AG04449 (cell line): ENCODE measurements around the gene SYK.

Experiments
- CTCF ChIA-PET: fragments of 350-600 bp; formaldehyde crosslinking; extraction: SDS; loops from one replicate; lab custom pipeline; 2021; ENCODE audit warnings: antibody characterized with exemption; lab: Yijun Ruan, JAX
- POLR2A ChIA-PET: fragments of 400-600, 350-600 bp; formaldehyde crosslinking; extraction: SDS; loops from one replicate; lab custom pipeline; 2020; ENCODE audit warnings: antibody characterized with exemption, inconsistent platforms; lab: Yijun Ruan, JAX
- DNase-seq: peaks from one replicate; pipeline ENCODE4 v3.0.0-alpha.2; 2010; ENCODE audit warnings: low read depth, low spot score
- H3K4me3 ChIP-seq: 2 replicates; pipeline ENCODE4 v1.5.1; 2011; ENCODE audit warnings: low read depth, mild to moderate bottlenecking, control low read depth, low read length
- CTCF ChIP-seq: IDR thresholded peaks from one replicate; pipeline ENCODE4 v1.5.1; 2011; ENCODE audit warnings: mild to moderate bottlenecking, moderate library complexity, low read length, control low read depth, inconsistent platforms; ENCODE audit not compliant: insufficient read depth; ENCODE audit errors: missing control alignments

Gene SYK

GRCh38 chr9:90841615-90842014, 40.0 kb downstream of the SYK start:
- CTCF ChIA-PET = no interaction called here
- no peak for TF ChIP-seq CTCF
- no peak overlapping the region for H3K4me3 ChIP-seq
- DNase-seq = no peak
- POLR2A ChIA-PET = no interaction called here

- no peak for DNase-seq
- POLR2A ChIA-PET = no interaction called here
- CTCF ChIA-PET = no interaction called here
- H3K4me3 ChIP-seq = no peak overlapping the region
- no peak for TF ChIP-seq CTCF
These were observed 40.7 kb downstream of the SYK start for GRCh38 chr9:90842176-90842777.

GRCh38 chr9:90842996-90843395, 41.4 kb downstream of the SYK start:
- H3K4me3 ChIP-seq = no peak overlapping the region
- ChIA-PET POLR2A (no interaction called here), CTCF (no interaction called here)
- TF ChIP-seq CTCF = no peak
- DNase-seq = no peak

- no peak for TF ChIP-seq CTCF
- CTCF ChIA-PET = no interaction called here
- DNase-seq = no peak
- POLR2A ChIA-PET = no interaction called here
- no peak overlapping the region for H3K4me3 ChIP-seq
These were observed 41.9 kb downstream of the SYK start for GRCh38 chr9:90843525-90843924.

- DNase-seq = no peak
- ChIA-PET CTCF (no interaction called here), POLR2A (no interaction called here)
- TF ChIP-seq CTCF = no peak
- no peak overlapping the region for H3K4me3 ChIP-seq
These were observed 42.7 kb downstream of the SYK start for GRCh38 chr9:90844326-90844725.

GRCh38 chr9:90846770-90847419, 45.3 kb downstream of the SYK start:
- no peak for TF ChIP-seq CTCF
- POLR2A ChIA-PET = no interaction called here
- H3K4me3 ChIP-seq = no peak overlapping the region
- CTCF ChIA-PET = no interaction called here
- DNase-seq = no peak
